RPMI7951 (cell line): ENCODE measurements around the gene MYEF2. TPM values are rescaled to one million over a fixed set of nuclear protein-coding genes. Genes with fewer than 3 reads are reported as not detected.

Experiments
- DNase-seq: peaks from one replicate; pipeline ENCODE4 v3.0.0-alpha.2; 2012; ENCODE audit warnings: low read depth
- total RNA-seq: library from RNA; depleted of rRNA; stranded (reverse); fragments of >200 nt; shearing (Covaris generic); gene quantifications from 2 replicates; pipeline ENCODE4 v1.2.3, GENCODE V29; 2014; rRNA removed

Gene MYEF2, protein sequence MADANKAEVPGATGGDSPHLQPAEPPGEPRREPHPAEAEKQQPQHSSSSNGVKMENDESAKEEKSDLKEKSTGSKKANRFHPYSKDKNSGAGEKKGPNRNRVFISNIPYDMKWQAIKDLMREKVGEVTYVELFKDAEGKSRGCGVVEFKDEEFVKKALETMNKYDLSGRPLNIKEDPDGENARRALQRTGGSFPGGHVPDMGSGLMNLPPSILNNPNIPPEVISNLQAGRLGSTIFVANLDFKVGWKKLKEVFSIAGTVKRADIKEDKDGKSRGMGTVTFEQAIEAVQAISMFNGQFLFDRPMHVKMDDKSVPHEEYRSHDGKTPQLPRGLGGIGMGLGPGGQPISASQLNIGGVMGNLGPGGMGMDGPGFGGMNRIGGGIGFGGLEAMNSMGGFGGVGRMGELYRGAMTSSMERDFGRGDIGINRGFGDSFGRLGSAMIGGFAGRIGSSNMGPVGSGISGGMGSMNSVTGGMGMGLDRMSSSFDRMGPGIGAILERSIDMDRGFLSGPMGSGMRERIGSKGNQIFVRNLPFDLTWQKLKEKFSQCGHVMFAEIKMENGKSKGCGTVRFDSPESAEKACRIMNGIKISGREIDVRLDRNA
- total RNA-seq: 8.8 and 11.8 TPM in 2 replicates

DNA sequence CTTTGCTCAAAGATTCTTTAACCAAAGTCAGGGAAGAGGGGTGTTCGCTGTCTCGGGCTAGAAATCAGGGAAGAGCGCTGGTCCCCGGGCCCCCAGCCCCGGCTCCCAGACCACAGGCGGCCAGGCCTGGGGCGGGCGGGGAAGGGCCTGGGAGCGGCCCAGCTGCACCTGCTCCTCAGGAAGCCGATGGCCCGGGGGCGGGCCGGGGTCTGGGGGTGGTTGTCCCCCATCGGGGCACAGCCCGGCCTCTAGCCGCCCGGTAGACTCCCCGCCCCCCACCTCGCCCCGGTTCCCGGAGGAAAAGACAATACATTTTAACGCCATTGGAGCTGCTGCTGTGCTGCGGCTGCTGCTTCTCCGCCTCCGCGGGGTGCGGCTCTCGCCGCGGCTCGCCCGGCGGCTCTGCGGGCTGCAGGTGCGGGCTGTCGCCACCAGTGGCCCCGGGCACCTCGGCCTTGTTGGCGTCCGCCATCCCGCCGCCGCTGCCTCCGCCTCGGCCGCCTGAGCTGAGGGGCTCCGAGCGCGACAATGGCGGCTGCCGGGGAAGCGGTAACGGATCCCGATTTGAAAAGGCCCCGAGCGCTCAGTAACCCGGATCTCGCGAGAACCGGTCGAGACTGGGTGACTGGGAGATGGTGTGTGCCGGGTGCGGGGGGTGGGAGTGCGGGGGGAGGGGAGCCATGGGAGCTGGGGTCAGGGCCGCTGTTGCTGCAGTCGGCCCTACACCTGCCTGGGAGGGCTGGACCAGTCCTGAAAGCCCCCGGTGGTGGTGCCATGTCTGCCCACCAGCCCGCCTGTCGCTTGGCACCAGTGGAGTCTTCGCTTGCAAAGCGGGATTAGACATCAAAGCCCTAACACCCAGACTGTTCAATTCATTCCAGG lies at the start of gene MYEF2:
Gene MYEF2 (minus strand): TSS at position 530 of the 882 bp plus-strand sequence. CDS start 58 bp downstream, at position 472.
- peak; percentile 77 for DNase-seq

DNA sequence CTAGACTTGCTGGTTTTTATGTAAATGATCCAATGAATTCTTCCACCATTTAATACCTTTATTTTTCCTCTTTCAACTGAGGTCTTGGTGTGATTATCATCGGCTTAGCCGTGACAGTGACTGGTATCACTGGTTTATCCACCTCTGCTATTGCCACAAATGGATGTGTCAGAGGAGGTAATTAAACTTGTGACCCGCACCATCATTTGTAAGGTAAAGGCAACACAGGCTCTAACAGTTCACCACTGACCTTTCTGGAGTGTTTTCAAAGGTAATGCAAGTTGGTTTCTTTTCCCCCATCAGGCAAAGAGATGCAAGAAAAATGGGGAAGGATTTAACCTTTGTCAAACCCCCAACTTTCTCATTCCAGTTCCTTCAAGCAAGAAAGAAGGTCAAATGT lies 47.7 kb upstream of the MYEF2 start:
- no peak for DNase-seq

DNA sequence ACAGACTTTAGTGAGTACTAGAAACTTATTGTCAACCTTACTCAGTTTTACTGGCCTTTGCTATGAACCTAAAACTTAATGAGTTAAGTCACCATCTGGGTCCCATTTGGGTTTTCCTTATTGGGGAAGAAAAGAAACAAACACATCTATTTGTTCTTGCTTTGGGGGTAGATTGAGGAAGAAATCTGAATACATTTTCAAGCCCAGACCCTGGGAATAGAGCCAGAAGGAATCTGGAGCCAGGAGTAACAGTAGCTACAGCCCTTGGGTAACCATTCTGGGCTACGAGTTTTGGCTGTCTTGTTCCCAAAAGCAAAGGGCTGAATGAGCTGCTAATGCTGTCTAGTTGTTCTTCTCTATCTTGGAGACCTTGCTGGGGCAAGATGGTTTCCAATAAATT lies 44.5 kb upstream of the MYEF2 start:
- no peak for DNase-seq

DNA sequence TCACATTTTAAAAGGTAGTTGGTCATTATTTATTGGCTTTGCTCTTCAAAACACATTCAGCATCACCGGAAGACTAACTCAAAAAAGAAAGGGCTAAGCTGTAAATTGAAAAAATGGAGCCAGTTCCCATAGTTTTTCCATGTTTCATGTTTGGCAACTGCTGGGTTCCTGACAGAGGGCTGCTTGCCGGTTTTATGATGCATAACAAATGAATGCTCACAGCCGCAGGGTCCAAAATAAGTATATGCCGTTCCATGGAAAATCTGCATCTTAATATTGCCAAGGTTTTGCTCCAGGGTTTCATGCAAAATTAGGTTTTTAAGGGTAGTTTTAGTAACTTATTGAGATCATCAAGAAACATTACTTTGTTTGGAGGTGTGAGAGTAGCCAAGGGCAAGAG lies 43.8 kb upstream of the MYEF2 start:
- DNase-seq: no peak

DNA sequence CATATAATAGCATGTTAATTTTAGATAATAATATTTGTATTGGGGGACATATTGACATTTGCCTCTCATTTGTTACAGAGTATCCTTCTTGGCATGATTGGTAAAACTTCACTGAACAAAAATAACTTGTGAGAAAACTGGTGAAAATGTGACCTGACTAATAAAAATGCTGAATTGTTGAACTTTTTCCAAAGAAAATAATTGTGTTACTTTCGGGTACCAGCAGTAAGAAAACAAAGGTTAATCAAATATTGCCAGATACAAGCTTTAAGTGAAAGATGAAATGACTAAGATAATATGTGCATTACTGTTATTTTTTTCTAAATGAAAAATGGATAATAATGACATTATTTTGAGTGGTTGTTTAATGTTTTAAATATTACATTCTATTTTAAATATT lies 43.2 kb upstream of the MYEF2 start:
- DNase-seq: no peak

DNA sequence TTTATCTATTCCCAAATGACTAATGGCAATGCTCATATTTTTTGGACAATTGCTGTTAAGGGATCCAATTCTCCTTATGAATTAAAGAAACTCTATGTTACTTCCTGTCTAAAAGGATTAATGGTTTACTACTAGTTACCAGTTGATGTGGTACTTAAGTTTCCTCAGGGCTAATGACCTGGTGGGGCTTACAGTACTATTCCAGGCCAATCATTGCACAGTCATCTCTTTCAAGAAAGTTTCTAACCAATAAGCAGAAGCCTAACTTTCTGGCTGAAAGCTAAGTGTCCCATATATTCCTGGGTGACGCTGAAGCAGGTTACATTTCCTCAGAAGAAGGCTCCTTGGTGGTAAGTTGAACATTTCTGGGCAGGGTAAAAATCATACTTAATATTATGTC lies 27.9 kb upstream of the MYEF2 start, which contains the start of gene SLC12A1:
Gene SLC12A1 (plus strand): TSS at position 322 of the 400 bp plus-strand sequence. CDS start 1,418 bp downstream, outside the sequence.
- no peak for DNase-seq

DNA sequence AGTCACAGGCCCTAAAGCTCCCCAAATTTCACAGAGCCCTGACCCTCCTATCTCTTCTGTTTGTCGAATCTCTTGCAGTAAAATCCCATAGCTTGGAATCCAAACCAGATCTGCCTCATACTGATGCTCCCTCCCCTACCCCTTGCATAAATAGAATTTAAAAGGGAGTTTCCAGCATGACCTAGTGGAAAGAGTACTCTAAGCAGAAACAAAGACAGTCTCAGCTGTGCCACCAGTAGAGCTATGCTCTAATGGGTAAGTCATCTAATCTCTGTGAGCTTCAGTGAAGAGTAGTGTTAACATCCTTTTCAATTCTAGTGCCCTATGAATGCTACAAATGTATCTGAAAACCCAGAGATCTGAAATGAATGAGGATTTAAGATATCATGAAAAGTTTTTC lies 24.0 kb upstream of the MYEF2 start:
- no peak for DNase-seq

DNA sequence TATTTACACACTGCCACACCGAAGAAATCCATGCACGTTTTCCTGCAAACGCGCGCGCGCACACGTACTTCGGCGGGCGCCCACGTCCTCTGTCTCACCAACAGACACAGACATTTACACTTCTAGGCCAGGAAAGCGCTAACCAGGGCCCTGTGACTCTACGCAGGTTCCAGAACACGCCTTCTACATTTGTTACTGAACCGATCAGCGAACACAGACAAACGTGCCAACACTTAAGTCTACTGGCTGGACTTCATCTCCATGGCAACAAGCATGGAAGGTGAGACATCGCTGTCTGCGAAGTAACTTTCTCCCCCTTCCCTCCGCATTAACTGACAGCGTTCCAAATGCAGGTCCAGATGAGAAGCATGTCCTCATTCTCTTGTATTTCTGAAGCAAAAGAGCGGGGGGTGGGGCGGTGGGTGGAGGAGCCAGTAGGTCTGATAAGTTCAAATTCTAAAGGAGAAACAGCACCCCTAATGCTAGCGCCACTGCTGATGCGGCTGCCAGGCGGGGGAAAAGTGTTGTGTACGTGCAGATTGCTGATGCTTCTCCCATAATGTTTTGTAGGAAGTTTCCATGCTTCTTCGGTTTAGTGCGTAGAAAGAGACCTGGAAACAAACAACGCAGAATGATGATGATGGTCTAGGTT lies 13.6 kb upstream of the MYEF2 start, which contains the start of gene CTXN2:
Gene CTXN2 (plus strand): TSS at position 92 of the 652 bp plus-strand sequence. CDS start 9,636 bp downstream, outside the sequence.
- DNase-seq: no peak

DNA sequence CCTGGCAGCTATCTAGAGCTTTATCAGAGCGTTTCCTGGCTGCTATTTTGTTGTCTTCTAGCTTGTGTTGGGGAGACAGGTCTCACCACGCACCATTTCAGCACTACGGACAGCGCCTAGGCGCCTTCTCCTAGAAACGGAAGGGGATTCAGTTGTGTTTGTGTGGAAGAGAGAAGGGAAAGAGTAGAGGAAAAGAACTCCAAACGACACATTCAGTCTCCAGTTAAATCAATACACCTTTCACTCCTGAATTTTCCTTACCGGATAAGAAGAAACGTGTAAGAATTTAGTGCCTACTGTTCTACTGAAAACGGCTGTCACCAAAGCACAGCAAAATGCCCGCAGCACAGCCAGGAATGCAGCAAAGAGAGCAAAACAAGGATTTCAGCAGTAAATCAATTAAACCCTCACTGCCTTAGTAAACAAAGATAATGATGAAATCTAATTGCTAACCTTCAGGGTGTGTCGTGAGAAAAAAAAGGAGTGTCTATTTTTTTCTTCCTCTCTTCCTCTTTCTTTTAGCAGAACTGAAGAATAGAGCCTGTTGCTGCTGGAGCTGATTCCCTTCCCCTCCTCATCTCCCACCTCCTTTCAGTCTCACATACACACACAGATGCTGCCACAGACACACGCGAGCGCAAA lies 13.0 kb upstream of the MYEF2 start:
- DNase-seq: peak; percentile 65

DNA sequence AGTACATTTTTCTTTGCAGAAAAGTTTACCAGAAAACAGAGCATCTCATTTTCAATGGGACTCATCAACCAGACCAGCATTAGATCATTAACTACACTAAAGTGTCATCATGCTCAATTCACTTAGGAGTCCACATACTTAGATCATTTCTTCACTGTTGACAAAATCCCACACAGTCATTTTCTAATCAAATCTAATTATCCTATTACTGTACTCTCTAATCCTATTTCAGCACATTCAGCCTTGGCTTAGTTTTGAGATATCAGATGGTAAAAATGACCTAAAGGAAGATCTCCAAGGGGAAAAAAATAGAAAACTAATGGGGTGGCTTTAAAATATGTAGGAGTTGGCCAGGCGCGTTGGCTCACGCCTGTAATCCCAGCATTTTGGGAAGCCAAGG lies 8.2 kb upstream of the MYEF2 start:
- no peak for DNase-seq

DNA sequence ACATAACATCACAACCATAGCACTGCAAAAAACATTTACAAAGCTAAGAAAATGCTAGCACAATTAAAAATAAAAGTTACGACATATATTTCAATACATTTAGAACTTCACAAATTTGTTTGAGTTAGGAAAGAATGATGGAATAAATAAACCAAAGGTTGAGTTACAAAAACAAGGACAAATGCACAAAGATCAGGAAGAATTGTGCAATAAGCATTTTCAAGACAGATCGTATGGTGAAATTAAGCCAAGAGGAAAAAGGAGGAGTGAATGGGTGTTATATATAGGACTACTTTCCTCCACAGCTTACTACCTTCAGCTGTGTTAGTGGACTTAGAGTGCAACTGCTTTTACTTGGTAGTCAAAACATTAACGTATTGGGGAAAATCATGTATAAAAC lies 7.4 kb upstream of the MYEF2 start:
- no peak for DNase-seq

DNA sequence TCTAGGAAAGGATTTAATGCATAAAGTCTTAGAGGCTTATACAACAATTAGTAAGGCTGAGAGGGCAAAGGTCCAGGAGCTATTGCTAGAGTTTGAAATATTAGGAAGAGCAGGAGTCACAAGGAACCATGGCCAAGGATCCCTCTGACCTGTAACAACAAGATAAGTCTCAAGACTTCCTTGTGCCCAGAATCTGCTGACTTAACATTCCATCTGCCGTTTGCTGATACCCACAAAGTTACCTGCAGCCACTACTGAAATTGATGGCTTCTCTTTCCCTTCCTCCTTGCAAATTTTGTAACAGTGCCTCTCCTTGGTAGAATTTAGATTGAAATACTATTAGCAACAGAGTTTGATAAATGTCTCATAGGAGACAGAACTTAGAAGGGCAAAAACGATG lies 4.7 kb upstream of the MYEF2 start:
- DNase-seq: no peak

DNA sequence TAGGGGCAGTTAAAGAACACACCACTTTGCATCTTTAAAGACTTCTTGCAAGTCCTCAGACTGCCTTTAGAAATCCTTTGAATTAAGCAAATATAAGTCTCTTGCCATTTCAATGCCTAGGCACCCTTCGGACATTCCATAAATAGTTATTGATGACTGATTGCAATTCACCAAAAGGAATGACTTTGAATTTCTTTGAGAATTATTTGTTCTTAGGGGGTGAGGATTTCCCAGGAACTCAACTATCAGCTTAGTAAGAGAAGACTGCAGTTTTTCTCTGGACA lies 495 bp upstream of the MYEF2 start:
- no peak for DNase-seq

DNA sequence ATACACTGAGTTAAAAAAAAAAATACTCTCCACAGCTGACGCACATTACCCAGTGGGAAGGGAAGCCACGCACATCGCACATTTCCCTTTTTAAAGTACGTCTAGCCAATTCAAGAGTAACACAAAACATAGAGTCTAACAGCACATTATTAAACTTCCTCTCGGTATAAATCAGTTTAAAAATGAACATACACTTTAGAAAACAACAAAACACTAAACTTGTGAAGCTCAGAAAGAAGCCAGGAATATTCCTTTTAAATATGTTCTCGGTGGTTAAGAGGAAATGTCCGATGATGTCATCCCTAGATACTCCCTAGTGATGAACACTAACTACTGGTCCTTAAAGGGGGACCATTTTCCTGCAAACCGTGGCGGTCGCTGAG lies 721 bp downstream of the MYEF2 start:
- DNase-seq: peak; percentile 53

DNA sequence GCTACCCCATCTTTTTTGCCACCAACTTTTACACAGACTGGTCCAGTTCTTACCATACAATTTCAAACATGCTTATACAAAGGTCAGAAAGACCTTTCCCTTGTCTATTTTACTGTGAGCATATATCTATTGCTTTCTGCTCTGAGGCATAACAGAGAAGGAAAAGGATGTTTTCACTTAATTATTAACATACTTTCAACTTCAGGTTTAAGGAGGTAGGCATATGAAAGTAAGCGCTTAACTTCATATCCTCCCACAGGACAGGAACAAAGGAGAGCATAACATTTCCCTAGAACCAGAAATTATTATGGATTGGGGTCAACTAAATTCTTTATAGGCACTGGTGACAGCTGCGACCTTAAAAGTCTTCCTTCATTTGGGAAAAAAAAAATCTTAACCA lies 1.1 kb downstream of the MYEF2 start:
- no peak for DNase-seq

DNA sequence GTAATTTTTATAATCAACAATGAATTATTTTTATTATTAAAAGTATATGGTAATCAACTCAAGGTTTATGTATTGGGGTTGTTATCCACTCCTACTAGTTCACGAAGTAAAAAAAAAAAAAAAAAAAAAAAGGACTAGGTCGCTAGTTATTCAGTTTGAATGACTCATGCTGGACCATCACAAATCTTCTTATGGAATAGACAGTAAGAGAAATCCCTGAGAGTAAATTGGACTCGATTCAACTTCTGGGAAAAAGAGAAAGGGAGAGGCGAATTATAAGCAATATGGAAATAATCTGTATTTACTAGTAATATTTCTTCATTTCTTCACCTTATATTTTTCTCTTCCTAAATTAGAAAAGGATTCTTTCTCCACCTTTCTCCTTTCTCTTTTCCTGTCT lies 2.0 kb downstream of the MYEF2 start:
- DNase-seq: peak; percentile 66

DNA sequence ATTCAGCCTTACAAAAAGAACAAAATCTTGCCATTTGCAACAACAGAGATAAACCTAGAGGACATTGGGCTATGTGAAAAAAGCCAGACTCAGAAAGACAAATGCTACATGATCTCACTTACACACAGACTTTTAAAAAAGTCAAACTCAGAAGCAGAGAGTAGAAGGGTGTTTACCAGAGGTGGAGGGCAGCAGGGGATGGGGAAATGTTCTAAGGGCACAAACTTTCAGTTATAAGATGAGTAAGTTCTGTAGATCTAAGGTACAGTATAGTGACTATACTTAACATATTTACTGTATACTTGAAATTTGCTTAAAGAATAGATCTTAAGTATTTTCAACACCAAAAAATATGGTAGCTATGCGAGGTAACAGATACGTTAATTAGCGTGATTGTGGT lies 3.0 kb downstream of the MYEF2 start:
- no peak for DNase-seq

DNA sequence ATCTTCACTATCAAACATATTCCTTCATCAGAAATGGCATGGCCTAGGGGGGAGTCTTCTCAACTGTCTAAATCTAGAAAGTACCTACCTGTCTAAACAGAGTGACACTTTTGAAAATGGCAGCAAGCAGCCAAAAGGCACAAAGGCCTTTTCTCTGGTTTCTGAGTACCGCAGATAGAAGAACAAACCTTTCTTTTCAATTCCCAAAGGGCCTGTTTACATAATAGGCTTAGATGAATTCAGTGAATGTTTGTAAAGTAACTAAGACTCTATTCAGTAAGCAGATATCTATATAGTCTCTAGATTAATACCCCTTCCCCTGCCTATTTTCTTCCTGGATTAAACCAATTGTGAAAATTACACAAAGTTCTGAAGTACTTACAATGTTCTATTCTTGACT lies 7.1 kb downstream of the MYEF2 start:
- DNase-seq: no peak

DNA sequence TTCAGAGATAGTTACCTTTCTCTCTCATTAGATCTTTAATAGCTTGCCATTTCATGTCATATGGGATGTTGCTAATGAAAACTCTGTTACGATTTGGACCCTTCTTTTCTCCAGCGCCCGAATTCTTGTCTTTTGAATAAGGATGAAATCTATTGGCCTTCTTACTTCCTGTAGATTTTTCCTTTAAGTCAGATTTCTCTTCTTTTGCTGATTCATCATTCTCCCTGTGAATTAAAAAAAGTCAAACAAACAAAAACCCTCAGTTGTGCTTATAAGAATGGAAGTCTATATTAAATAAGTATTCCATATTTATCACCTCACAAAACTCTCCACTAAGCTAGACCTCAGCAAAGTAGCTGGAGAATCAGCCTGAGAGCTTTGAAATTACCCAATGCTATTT lies 9.5 kb downstream of the MYEF2 start:
- no peak for DNase-seq

DNA sequence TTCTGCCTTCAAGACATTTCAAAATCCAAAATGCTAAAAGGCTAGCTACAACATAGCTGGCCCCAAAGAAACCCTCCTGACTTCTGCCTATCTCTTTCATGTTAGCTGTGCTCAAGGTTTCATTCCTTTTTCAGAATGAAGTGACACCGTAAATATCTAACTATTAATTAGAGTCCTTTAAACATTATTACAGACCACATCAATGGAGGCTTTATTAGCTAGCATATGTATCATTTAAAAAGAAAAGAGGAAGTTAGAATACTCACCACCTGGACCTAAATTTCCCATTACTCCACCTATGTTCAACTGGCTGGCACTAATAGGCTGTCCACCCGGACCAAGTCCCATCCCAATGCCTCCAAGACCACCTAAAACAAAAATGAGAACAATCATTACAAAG lies 24.6 kb downstream of the MYEF2 start:
- DNase-seq: no peak

DNA sequence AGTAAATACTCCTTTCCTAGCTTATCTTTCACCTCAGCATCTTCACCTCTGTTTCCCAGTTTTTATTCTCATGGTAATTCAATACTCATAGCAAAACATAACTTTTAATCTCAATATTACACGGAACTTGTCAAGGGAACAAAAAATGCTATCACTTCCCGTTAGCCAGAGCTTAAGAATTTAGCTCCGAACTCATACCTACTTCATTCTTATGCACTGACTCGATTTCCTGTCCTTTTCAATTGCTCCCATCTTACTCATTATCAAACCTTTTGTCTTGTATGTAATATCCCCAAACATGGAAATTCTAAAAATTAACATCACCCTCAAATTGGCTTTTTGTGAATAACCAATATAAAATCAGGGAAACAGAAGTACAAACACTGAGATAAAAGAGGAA lies 28.2 kb downstream of the MYEF2 start:
- DNase-seq: peak; percentile 41

DNA sequence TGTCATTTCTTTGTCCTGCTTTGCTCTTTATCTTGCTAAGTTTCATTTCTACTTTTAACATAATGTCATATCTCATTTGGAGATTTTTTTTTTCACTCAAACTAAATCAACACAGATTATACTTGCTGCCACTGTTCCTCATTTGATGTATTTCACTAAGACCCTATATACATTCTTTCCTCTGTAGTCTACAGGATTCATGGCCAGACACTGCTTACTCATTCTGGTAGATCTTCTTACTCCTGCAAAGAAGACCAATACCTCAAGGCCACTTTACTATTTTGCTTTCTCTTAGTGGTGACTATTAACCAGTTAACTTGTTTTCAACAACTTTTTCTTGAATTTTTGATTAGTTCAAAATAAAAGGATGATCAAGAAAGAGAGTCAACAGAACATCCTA lies 30.7 kb downstream of the MYEF2 start:
- DNase-seq: no peak
